Smooth muscle cell (in vitro differentiated cells): Measurements from ENCODE around the gene CDC14A. TPM values are rescaled to one million over a fixed set of nuclear protein-coding genes. Genes with fewer than 3 reads are reported as not detected.
"Not testable (repeated sequence)": the region's sequence is repeated elsewhere in the genome, so short reads cannot be mapped to it uniquely, and the experiment has no call there.

Source experiments
- DNase-seq: peaks from one replicate; lab custom pipeline; 2025; ENCODE audit not compliant: unreplicated experiment; lab: John Stamatoyannopoulos, UW
- H2AFZ ChIP-seq: fragments of 200-600 bp; sonication (generic); 2 replicates; pipeline ENCODE4 v1.6.0; 2016; ENCODE audit warnings: antibody characterized with exemption, low read depth, mild to moderate bottlenecking
- H3F3A ChIP-seq: fragments of 200-600 bp; sonication (generic); 2 replicates; pipeline ENCODE4 v1.6.0; 2017; ENCODE audit warnings: antibody characterized with exemption, low read depth
- H3K27ac ChIP-seq: fragments of 200-600 bp; sonication (generic); 2 replicates; pipeline ENCODE4 v1.5.1; 2016; ENCODE audit warnings: low read depth, mild to moderate bottlenecking
- H3K27me3 ChIP-seq: fragments of 200-600 bp; sonication (generic); 2 replicates; pipeline ENCODE4 v1.6.1; 2016; ENCODE audit warnings: low read depth, mild to moderate bottlenecking
- H3K36me3 ChIP-seq: fragments of 200-600 bp; sonication (generic); 2 replicates; pipeline ENCODE4 v1.5.1; 2016; ENCODE audit warnings: low read depth
- H3K4me1 ChIP-seq: fragments of 200-600 bp; sonication (generic); 2 replicates; pipeline ENCODE4 v1.5.1; 2016; ENCODE audit warnings: low read depth
- H3K4me2 ChIP-seq: fragments of 200-600 bp; sonication (generic); 2 replicates; pipeline ENCODE4 v1.6.0; 2016; ENCODE audit warnings: mild to moderate bottlenecking
- H3K4me3 ChIP-seq: fragments of 200-600 bp; sonication (generic); 2 replicates; pipeline ENCODE4 v1.5.1; 2016; ENCODE audit warnings: mild to moderate bottlenecking
- H3K79me2 ChIP-seq: fragments of 200-600 bp; sonication (generic); 2 replicates; pipeline ENCODE4 v1.6.0; 2016; ENCODE audit warnings: low read depth, mild to moderate bottlenecking
- H3K9ac ChIP-seq: fragments of 200-600 bp; sonication (generic); 2 replicates; pipeline ENCODE4 v1.6.0; 2016; ENCODE audit warnings: low read depth
- H3K9me3 ChIP-seq: fragments of 200-600 bp; sonication (generic); replicated peaks from 2 replicates; pipeline ENCODE4 v1.5.1; 2016; ENCODE audit warnings: low read depth
- H4K20me1 ChIP-seq: fragments of 200-600 bp; sonication (generic); 2 replicates; pipeline ENCODE4 v1.6.0; 2016; ENCODE audit warnings: low read depth
- WGBS: methylation state at CpG from one replicate; pipeline ENCODE4 v1.1.7; 2016; ENCODE audit warnings: low lambda C conversion rate; 5-methylcytosine and 5-hydroxymethylcytosine counted together
- polyA plus RNA-seq: library from polyadenylated mRNA; unstranded; fragments of >200 nt; fragmentation: Nextera tagmentation; extraction: Ambion mirVana; gene quantifications from 2 replicates; pipeline ENCODE4 v1.2.1, GENCODE V29; 2016
- total RNA-seq: library from RNA; depleted of rRNA; stranded (reverse); fragments of >200 nt; gene quantifications from 2 replicates; pipeline ENCODE4 v1.2.3, GENCODE V29; 2014
- TF ChIP-seq, protein P1 (sequence below): fragments of 200-600 bp; sonication (generic); IDR thresholded peaks from 2 replicates; pipeline ENCODE4 v1.5.1; 2017; ENCODE audit warnings: borderline replicate concordance, mild to moderate bottlenecking, antibody characterized with exemption; ENCODE audit not compliant: insufficient read depth, poor library complexity, severe bottlenecking

The CDC14A gene
- total and polyA plus RNA-seq, 2 experiments from 2014 or later = 2.8 to 15.9 TPM

GRCh38 chr1:100363831-100364230 is 11.5 kb downstream of the CDC14A start:
- no peaks in the 10 kb centered on the region for H3K27me3 ChIP-seq

GRCh38 chr1:100364697-100365096 is 12.4 kb downstream of the CDC14A start:
- Histone ChIP-seq H3K4me2 (no peak overlapping the region), H4K20me1 (peaks cover 23% of the 10 kb centered on the region), H3K9ac (no peak overlapping the region), H3K27me3 (no peaks in the 10 kb centered on the region), H3F3A (no peaks in the 10 kb centered on the region), H3K79me2 (peaks cover 62% of the 10 kb centered on the region), H3K9me3 (no peaks in the 10 kb centered on the region), H3K36me3 (peaks cover 5% of the 10 kb centered on the region), H2AFZ (no peak overlapping the region), H3K4me3 (no peak overlapping the region), H3K27ac (no peak overlapping the region), H3K4me1 (peaks cover 15% of the 10 kb centered on the region)
- no peak for DNase-seq
- TF ChIP-seq, protein P1, sequence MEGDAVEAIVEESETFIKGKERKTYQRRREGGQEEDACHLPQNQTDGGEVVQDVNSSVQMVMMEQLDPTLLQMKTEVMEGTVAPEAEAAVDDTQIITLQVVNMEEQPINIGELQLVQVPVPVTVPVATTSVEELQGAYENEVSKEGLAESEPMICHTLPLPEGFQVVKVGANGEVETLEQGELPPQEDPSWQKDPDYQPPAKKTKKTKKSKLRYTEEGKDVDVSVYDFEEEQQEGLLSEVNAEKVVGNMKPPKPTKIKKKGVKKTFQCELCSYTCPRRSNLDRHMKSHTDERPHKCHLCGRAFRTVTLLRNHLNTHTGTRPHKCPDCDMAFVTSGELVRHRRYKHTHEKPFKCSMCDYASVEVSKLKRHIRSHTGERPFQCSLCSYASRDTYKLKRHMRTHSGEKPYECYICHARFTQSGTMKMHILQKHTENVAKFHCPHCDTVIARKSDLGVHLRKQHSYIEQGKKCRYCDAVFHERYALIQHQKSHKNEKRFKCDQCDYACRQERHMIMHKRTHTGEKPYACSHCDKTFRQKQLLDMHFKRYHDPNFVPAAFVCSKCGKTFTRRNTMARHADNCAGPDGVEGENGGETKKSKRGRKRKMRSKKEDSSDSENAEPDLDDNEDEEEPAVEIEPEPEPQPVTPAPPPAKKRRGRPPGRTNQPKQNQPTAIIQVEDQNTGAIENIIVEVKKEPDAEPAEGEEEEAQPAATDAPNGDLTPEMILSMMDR = no peak
- WGBS = 72% methylated on average over 3 of the region's 3 CpGs

More at GRCh38 chr1:100363831-100364230, 11.5 kb downstream of the CDC14A start:
- no peak overlapping the region for H2AFZ ChIP-seq
- no peaks in the 10 kb centered on the region for H3K9me3 ChIP-seq
- no peak overlapping the region for H3K9ac ChIP-seq
- H3K36me3 ChIP-seq = peaks cover 5% of the 10 kb centered on the region
- H3K4me3 ChIP-seq = no peak overlapping the region
- peaks cover 69% of the 10 kb centered on the region for H3K79me2 ChIP-seq
- peaks cover 15% of the 10 kb centered on the region for H3K4me1 ChIP-seq
- H3K4me2 ChIP-seq = no peak overlapping the region
- no peak for DNase-seq
- H3F3A ChIP-seq = no peaks in the 10 kb centered on the region
- WGBS = 99% methylated on average over 4 of the region's 4 CpGs
- peaks cover 23% of the 10 kb centered on the region for H4K20me1 ChIP-seq
- no peak overlapping the region for H3K27ac ChIP-seq
- TF ChIP-seq, protein P1 = no peak

- no peak overlapping the region for H3K4me3 ChIP-seq
- H3K27me3 ChIP-seq = no peaks in the 10 kb centered on the region
- H3K36me3 ChIP-seq = peaks cover 5% of the 10 kb centered on the region
- H3F3A ChIP-seq = no peaks in the 10 kb centered on the region
- H4K20me1 ChIP-seq = peaks cover 25% of the 10 kb centered on the region
- no peak overlapping the region for H3K4me2 ChIP-seq
- WGBS = 86% methylated on average over 1 of the region's 1 CpG
- H3K9ac ChIP-seq = no peak overlapping the region
- H3K27ac ChIP-seq = no peak overlapping the region
- H3K9me3 ChIP-seq = no peaks in the 10 kb centered on the region
- TF ChIP-seq, protein P1 = no peak
- H2AFZ ChIP-seq = no peak overlapping the region
- DNase-seq = no peak
- H3K4me1 ChIP-seq = peaks cover 5% of the 10 kb centered on the region
- H3K79me2 ChIP-seq = peaks cover 70% of the 10 kb centered on the region
Observed at GRCh38 chr1:100366209-100366525, 13.9 kb downstream of the CDC14A start.

DNA sequence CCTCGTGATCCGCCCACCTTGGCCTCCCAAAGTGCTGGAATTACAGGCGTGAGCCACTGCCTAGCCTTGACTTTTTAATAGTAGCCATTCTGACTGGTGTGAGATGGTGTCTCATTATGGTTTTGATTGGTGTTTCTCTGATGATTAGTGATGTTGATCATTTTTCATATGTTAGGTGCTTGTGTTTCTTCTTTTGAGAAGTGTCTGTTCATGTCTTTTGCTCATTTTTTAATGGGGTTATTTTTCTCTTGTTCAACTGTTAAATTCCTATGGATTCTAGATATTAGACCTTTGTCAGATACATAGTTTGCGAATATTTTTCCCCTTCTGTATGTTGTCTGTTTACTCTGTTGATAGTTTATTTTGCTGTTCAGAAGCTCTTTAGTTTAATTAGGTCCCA is 17.0 kb downstream of the CDC14A start:
- 98% methylated on average over 4 of the region's 4 CpGs for WGBS
- H3F3A ChIP-seq, H3K4me3 ChIP-seq, H3K9me3 ChIP-seq, H3K4me2 ChIP-seq, H3K4me1 ChIP-seq, H2AFZ ChIP-seq, DNase-seq, H3K9ac ChIP-seq, H3K27ac ChIP-seq, H3K36me3 ChIP-seq, H3K27me3 ChIP-seq: not testable (repeated sequence)
- peaks cover 73% of the 10 kb centered on the region for H3K79me2 ChIP-seq
- peaks cover 19% of the 10 kb centered on the region for H4K20me1 ChIP-seq

- Histone ChIP-seq H4K20me1 (peaks cover 14% of the 10 kb centered on the region), H3K79me2 (peaks cover 53% of the 10 kb centered on the region)
- not testable (repeated sequence) for H3K4me3 ChIP-seq, H3K9me3 ChIP-seq, H3K27me3 ChIP-seq, H3K4me1 ChIP-seq, H3K36me3 ChIP-seq, DNase-seq, H3F3A ChIP-seq, H3K27ac ChIP-seq, H3K9ac ChIP-seq, H3K4me2 ChIP-seq, H2AFZ ChIP-seq
- 95% methylated on average over 5 of the region's 5 CpGs for WGBS
Observed at GRCh38 chr1:100373953-100374352, 21.6 kb downstream of the CDC14A start.

- H3F3A ChIP-seq, DNase-seq, H3K4me2 ChIP-seq, H3K27me3 ChIP-seq, H4K20me1 ChIP-seq, H3K4me1 ChIP-seq, H3K36me3 ChIP-seq, H3K9ac ChIP-seq, H2AFZ ChIP-seq, H3K4me3 ChIP-seq, H3K27ac ChIP-seq, H3K9me3 ChIP-seq: not testable (repeated sequence)
- whole genome bisulfite sequencing = 95% methylated on average over 6 of the region's 6 CpGs
- peaks cover 31% of the 10 kb centered on the region for H3K79me2 ChIP-seq
Observed at GRCh38 chr1:100376890-100377289, 24.6 kb downstream of the CDC14A start.
